Kasumi-1 (cell line): ENCODE results near the gene TLL1.

Experiments used
- DNase-seq, 2 experiments: peaks; one replicate each; lab custom pipeline; 2025; lab: John Stamatoyannopoulos, UW

The TLL1 gene

DNA sequence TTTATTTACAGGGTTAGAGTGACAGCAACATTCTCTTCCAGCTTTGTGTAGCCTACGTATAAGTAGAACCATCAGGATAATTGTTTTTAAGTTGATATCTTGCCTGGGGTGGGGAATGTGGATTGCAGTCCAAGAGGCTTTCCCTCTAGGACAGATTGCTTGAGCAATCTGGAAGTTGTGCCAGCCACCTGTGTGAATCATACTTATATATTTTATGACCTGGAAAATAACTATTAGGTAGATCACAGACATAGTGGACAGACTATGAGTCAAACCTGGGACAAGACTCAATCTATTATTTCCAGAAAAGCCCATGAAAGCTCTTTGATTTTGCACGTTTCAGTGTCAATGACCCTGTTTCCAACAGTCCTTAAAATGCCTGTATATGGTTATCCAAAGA is 98.9 kb downstream of the TLL1 start:
- DNase-seq, result no peak

DNA sequence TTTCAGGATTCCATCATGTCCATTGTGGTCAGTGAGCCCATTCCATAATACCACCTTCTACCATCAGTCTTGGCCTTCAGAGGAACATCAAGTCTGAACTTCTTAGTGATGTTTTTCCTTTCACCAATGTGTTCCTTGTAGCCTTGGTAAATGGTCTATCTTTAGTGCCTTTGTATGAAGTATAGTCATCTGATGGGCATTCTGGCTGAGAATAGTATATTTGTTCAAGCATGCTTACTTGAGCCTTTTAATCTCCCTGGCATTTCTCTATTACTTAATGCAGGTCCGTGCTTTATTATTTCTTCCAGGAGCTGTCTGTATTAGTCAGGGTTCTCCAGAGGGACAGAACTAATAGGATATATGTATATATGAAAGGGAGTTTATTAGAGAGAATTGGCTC is 99.7 kb downstream of the TLL1 start:
- DNase-seq, result no peak

DNA sequence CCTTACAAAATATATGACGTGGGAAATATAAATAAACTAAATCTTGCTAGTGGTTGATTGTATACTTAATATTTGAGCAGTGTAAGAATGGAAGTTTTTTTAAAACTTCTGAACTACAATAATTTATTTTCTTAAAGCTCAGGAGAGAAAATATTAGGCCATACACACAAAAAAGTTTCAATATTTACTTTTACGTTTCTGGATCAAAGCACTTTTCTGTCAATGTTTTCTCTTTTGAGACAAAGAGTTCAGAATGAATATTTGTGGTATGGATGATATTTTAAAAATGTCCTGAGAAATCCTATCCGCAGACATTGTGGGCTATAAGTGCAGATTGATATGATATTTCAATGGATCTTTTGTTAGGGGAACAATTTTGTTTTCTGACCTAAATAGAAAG is 109.9 kb downstream of the TLL1 start:
- no peak for DNase-seq

DNA sequence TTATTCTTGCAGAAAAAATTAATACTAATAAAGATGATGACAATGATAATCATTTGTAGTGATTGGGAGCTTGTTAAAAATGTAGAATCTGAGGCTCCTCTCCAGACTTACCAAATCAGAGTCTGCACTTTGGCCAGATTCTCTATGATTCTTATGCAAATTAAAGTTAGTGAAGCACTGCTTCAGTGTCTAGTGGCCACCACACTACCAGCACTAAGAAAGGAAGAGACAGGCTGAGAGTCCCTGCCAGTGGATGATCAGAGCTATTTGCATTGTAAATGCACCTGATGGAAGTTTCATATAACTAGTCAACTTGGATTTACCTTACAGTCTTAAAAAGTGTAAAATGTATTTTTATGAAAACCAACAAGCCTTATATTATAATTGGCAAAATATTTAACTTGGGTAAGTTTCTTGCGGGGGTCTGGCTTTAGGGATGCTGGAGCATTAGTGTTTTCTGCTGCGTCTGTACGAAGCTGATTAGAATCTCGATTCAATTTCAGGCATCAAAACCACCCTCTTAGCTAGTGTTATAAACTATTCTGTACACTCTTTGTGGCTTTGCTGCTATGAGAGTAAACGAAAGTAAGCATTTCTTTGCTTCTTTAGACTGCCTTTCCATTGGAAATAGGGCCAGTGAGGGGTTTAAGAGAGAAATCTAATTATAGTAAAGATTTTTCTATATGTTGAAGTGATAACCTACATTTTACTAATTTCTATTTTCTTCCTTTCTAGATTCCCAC is 114.1 kb downstream of the TLL1 start:
- no peak for DNase-seq

DNA sequence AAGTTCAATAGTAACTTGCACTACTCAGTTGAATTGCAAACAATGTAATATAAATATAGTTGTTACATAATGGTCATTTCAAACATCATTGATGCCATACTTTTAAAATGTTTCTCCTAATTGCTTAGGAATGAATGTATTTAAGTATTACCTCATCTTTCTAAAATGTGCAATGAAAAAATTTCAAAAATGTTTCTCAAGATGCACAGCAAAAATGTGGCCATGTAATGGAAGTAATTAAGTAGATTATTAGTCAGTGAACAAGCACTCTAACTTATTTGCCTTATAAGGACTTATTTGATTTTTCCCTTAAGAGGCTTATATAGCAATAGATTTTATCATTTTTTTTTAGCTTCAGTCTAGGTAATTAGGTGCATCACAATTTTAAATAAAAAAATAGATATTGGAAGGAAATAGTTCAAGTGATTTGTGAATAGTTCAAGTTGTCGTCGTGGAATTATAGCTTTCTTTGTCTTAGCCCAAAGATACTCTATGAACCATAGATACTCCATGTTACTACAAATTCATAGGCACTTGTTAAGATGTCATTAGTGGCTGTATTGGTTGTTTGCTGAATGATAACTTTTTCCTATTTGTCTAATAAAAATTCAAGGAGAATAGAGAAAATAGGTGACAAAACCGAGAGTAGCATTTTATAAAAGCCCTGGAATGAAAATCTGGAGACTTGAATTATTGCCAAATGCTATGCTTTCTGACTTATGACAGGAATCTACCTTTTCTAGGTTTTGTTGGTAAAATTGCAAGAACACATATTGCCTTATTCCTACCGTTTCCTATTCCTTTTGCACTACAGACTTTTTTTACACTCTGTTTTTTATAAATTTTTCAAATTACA is 118.5 kb downstream of the TLL1 start:
- DNase-seq, result no peak

DNA sequence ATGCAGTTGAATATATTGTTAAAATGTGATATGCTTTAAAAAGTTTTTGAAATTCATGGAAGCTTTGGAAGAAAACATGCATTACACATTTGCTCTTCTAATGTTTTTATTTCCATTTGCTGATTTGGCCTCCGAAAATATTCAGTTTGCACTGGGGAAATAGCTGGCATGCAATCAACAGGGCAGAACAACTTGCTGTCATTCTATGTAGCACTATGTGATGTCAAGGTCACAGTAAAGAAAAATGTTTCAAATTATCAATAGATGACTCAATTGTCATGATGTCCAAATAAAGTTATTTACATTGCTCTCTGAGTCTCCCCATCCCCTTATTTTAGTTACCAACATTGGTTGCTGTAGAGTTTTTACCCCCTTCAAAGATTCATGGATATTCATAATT is 119.2 kb downstream of the TLL1 start:
- no peak for DNase-seq

DNA sequence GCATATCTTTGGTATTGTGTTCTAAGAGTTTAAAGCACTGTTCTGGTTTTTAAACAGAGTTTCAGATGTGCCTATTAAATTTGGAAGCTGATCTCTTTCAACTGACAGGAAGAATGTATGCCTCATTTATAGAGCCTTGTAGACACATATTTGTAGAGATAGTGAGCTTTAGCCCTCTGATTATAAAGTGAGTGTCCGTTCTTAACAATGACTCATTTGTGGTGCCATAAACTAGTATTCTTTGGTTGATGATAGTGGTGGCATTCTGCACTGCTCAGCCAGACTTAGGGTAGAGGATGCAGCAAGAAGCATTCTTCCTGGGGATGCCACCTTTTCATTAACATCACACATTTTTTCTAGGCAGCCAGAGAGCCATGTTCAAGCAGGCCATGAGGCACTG is 121.7 kb downstream of the TLL1 start:
- DNase-seq, result no peak

DNA sequence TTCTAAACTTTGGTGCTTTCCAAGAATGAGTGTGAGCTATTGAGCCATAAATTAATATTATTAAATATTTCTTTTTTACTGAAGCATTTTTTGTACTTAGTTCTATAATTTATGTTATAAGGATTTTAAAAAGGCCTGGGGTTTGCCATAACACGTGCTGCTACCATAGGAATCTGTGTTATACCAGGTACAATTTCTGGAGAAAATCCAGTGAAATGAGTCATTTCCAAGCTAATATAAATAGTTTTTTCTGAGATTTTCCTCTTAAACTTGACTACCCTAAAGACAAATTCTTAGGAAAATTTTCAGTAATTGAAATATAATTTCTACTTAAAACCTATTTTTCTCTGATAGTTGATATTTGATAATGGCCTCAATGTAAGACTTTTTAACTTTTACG is 130.8 kb downstream of the TLL1 start:
- no peak for DNase-seq

DNA sequence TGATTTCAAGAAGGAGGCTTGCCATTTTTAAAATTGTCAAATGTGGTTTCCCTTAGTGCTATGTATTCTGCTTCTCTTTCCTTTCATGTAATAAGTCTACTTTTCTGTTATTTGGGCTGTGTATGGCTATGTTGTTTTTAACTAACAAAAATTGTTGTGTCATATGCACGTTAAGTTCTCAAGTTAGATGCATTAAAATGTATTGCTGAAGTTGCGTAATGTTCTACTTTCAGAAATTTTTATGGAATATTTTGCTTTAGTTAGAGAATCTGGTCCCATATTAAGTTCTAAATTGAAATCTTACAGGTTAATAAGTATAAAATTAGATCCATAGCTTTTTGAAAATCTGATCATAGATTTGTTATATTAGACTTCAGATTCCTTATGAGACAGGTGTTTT is 133.2 kb downstream of the TLL1 start:
- no peak for DNase-seq

DNA sequence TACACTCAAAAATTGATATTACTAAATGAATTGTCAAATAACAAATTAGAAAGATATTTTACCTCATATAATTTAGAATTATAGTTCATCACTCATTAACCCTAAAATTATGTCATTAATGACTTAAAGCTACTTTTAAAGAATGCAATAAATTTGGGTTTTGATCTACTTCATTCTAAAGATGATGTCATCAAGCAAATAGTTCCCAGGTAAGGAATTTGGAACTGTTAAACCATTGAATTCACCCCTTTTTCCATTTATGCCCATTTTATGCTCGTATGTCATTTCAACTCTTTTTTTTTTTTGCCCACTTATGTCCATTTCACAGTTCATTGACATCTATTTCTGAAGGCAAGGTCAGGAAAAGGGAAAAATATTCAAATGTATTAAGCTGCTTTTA is 135.5 kb downstream of the TLL1 start:
- no peak for DNase-seq

DNA sequence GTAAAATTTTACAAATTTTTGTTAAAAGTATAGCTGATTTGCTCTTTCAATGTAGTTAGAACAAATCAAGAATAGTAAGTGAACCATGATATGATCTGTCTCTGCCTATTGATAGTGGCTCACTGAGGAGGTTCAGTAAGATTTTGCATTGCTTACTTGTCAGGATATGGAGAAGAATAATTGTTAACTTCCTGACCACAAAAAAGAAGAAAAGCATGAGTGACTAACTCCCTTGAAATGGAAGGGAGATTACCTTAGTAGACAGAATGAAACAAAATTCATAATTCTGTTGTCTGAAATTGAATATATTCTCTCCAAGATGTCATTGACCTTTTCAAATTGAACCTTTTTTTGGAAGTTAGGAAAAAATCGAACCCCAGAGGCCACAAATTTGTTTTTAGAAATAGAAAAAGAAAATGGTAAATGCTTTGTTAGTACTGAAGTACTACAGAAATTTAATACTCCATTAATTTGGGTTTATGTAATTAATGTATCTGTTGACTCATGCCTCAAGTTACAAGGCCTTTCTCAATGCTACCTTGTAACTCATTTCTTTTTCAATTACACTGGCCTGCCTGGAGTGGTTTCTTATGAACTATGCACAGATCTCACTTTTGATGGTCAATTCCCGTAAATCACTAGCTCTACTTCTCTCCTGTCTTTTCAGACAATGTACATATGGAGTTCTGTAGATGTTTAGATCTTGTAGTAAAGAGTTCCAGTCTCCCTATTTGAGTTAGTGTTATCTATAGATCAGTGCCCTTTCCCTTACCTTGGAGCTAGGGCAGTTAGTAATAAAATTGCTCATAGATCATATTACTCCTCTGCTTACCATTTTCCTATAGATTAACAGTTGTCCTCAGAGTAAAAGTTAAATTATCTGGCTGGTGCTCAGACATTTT is 139.3 kb downstream of the TLL1 start:
- no peak for DNase-seq

DNA sequence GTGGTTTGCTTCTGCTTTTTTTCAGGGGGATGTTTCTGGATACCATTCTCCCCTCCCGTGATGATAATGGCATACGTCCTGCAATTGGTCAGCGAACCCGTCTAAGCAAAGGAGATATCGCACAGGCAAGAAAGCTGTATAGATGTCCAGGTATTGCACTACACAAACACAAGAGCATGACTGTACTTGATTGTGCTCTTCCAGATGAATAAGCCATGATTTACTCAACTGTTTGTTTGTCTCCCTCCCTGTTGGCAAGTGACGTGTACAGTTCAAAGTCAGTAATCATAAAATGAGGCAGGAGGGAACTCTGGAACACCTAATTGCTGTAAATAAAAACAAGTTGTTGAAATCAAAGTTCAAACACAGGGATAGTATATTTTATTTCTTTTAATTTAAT is 141.4 kb downstream of the TLL1 start:
- DNase-seq, result no peak

DNA sequence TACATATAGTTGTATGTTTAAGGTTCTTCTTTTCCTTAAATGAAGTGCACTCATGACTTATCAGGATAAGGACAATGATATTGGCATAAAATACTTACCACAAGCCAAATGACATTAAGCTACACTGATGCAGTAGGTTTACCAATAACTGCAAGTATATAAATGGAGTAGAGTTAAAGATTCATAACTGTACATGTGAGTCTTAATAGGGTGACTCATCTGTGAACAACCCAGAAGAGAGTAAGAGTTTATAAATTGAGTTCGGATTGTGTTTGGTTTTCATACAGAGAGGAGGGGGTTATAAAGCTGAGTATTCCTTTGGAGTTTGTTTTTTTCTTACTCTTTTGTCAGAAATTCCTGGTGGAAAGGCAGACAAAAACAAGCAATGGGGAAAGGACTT is 144.8 kb downstream of the TLL1 start:
- DNase-seq, result no peak

DNA sequence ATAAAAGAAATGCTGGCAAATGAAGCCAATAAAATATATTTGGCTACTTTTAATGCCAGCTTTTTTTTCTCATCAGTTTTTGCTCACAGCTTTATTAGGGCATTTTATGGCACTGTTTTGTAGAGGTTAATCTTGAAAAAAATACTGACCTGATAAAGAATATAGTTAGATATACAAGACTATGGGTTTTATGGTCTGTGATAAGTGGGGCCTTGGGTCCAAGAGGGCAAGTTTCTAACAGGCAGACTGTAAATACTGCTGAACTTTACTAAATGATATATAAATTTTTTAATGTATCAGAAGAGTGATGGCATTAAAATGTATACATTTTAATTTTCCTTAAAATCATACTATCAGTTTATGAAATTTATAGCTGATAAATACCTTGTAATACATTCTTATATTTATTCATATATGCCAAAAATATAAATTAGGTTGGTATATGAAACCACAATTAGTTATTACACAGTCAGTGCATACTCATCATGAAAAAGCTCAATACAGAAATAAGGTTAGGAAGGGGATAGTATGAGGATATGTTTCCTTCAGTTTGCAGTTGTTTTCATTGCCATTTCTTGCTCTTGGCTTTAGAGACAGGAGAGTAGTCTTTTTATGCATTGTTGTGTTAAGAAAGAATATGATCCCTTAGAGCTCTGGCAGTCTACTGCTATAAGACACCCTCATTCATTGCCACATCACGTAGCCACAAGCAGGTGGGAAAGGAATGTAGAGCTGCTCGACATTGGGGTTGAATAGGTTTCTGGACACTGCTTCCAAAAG is 146.6 kb downstream of the TLL1 start:
- DNase-seq, result no peak

DNA sequence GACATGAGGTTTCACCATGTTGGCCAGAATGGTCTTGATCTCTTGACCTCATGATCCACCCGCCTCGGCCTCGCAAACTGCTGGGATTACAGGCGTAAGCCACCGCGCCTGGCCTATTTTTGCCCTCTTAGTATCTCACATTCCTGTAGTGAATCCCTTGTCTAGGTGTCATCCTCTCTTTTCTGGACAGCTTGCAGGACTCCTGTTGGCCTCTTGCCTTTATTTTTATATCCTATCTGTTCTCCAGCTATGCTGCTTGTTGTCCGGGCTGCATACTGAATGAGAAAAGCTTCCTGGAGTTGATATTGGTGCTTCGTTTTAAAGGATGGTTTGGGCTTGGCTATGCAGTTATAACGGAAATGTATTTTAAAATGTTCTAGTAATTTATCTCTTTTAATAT is 148.6 kb downstream of the TLL1 start:
- no peak for DNase-seq

DNA sequence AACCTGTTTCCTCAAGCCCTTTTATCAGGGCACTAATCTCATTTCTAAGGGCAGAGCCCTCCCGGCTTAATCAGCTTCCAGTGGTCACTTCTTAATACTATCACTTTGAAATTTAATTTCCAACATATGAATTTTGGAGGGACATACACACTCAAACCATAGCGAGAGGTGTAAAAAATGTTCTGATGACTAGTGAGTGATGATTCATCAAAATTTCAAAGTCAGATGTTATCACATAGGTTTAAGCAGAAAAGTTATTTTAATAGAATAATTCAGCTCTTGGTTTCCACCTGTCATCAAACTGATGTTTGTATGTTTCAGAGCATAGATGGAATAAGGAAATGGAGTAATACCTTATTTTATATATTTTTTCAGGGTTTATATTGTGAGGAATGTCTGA is 161.9 kb downstream of the TLL1 start:
- DNase-seq, result no peak

DNA sequence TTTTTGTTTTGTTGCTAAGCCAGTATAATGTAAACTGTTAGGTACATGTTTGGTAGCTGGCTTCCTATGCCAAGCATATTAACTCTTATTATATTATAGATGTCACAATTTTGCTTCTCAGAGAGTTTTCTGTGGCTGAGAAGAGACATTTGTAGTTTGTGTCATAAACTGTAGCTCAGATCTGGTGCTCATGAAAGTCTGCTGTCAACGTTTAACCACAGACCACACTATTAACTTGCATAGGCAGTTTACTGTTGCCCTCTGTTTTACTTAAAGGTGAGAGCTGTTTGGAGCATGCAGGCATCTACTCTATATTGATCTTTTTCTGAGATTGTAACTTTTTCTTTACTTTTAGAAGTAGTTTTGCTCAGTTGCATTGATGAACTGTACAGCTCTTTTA is 166.8 kb downstream of the TLL1 start:
- DNase-seq, result no peak

DNA sequence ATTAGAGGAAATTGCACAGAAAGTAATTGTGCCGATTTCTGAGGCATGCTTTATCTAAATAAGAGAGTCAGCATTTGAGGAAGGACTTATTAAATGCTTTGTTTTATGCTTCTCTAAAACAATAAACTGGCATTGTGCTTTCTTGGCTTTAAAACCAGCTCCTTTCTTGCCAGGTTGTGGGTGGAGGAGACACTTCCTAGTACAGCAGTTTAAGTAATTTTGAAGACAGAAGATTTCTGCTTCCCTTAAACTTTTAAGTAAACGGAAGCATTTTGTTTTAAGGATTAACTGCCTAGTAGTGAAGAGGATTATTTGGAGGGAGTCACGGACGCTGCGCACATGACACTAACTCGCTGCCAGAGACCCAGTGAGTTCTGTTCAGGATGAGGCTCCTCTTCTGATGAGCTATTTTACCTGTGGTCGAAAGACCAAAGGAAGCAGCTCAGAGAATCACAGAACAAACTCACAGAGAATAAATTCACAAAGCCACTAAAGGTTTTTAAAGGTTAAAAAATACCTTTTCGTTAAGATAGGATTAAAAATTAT is 169.5 kb downstream of the TLL1 start:
- no peak for DNase-seq

DNA sequence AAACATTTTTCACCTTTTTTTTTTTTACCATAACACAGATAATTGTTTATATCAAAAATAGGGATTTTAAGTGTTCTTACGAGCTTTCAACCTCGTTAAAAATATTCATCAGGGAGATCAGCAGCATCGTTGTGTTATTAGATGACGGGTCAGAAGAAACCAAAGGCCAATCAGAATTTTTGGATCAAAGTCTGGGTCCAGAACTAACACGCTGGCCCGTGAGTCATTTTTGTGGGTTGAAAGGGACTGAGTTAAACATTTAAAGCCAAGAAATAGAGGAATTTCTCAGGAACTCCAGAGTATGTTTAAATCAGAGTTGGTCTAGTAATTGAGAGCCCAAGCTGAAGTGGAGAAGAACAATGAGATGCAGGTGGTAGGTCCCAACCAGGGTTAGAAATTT is 170.8 kb downstream of the TLL1 start:
- DNase-seq, result no peak

DNA sequence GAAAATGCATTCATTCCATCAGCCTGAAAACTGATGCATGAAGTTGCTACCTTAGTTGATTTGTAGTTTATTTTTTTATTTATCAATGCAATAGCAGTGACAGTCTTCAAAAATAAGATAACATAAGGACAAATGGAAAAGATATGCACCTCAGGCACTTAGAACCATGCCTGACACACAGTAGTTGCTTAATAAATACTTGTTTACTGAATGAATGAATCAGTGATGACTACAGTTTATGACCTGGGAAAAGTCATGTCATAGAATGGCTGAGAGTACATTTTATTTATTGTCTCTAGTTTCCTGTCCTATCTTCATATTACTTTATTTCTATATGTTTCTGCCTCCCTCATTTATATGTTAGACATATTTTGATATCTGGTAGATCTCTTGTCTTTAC is 171.8 kb downstream of the TLL1 start:
- DNase-seq, result no peak

DNA sequence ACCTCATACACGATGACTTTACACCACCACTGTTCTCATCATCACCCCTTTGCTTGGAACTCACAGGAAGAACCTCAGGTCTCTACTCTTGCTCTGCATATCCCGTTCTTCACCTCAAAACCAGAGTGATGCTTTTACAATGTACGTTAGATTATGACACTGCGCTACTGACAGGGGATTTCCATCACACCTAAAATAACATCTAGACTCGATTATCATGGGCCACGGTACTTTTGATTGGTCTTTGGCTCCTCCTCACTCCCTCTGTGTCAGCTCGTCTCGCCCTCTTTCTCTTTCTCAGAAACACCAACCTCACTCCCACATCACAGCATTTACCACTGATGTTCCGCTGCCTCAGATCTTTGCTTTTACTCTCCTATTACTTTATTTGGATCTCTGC is 172.4 kb downstream of the TLL1 start:
- no peak for DNase-seq

DNA sequence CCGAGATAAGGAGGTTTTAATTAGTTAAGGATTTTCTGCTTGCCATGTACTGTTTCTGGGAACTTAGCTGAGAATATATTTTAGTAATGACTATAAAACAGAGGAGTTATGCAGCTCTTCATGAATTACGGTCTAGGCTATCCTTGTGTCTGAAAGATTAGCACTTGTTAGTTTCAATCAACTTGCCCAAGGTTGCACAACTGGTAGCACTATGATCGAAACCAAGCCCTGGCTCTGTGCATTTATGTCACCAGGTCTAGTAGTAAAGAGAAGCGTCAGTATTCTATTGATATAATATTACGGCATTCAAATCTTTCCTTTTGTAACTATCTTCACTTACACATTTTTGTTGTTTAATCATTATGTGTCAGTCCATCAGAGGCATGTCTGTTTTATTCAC is 176.0 kb downstream of the TLL1 start:
- no peak for DNase-seq
